ENCODE measurements around the gene TMEM63B.

- TF ChIP-seq POLR2A (IDR thresholded peaks at IDR 0.05) (no peak), CTCF (IDR thresholded peaks at IDR 0.05) (no peak), POLR2AphosphoS5 (IDR thresholded peaks at IDR 0.05) (no peak), EP300 (IDR thresholded peaks at IDR 0.05) (no peak)
Measured at GRCh38 chr6:44131892-44132291, 4.5 kb downstream of the TMEM63B start.
